Ishikawa (cell line): ENCODE measurements around the gene TRIM33.
A peak's percentile ranks its signal among the peaks of the same experiment; 100 is the strongest.

ENCODE experiments used
- CEBPB ChIP-seq: IDR thresholded peaks from 2 replicates; pipeline ENCODE4 v1.6.1; 2012
- CREB1 ChIP-seq: IDR thresholded peaks from 2 replicates; pipeline ENCODE4 v1.6.1; 2012; ENCODE audit warnings: low read depth
- EGR1 ChIP-seq: IDR thresholded peaks from 2 replicates; pipeline ENCODE4 v1.6.1; 2012
- EP300 ChIP-seq: IDR thresholded peaks from 2 replicates; pipeline ENCODE4 v1.6.1; 2012; ENCODE audit warnings: borderline replicate concordance
- FOXM1 ChIP-seq: IDR thresholded peaks from 2 replicates; pipeline ENCODE4 v1.6.1; 2012; ENCODE audit warnings: low read depth, borderline replicate concordance
- NFIC ChIP-seq: IDR thresholded peaks from 2 replicates; pipeline ENCODE4 v1.6.1; 2012
- RAD21 ChIP-seq: IDR thresholded peaks from 2 replicates; pipeline ENCODE4 v1.6.1; 2012; ENCODE audit warnings: low read depth
- TAF1 ChIP-seq: IDR thresholded peaks from 2 replicates; pipeline ENCODE4 v1.6.1; 2012; ENCODE audit warnings: low read depth, mild to moderate bottlenecking
- TCF12 ChIP-seq: IDR thresholded peaks from 2 replicates; pipeline ENCODE4 v1.6.1; 2012; ENCODE audit warnings: low read depth
- TEAD4 ChIP-seq: IDR thresholded peaks from 2 replicates; pipeline ENCODE4 v1.6.1; 2012
- YY1 ChIP-seq: IDR thresholded peaks from 2 replicates; pipeline ENCODE4 v1.6.1; 2012; ENCODE audit warnings: low read depth
- ZBTB7A ChIP-seq: IDR thresholded peaks from 2 replicates; pipeline ENCODE4 v1.6.1; 2012; ENCODE audit warnings: low read depth
- TF ChIP-seq, protein P1 (sequence below): IDR thresholded peaks from 2 replicates; pipeline ENCODE4 v1.6.1; 2012; ENCODE audit warnings: low read depth, mild to moderate bottlenecking
- TF ChIP-seq, protein P2 (sequence below): IDR thresholded peaks from 2 replicates; pipeline ENCODE4 v1.6.1; 2012
- TF ChIP-seq, protein P3 (sequence below): IDR thresholded peaks from 2 replicates; pipeline ENCODE4 v1.6.1; 2012

Gene TRIM33

DNA sequence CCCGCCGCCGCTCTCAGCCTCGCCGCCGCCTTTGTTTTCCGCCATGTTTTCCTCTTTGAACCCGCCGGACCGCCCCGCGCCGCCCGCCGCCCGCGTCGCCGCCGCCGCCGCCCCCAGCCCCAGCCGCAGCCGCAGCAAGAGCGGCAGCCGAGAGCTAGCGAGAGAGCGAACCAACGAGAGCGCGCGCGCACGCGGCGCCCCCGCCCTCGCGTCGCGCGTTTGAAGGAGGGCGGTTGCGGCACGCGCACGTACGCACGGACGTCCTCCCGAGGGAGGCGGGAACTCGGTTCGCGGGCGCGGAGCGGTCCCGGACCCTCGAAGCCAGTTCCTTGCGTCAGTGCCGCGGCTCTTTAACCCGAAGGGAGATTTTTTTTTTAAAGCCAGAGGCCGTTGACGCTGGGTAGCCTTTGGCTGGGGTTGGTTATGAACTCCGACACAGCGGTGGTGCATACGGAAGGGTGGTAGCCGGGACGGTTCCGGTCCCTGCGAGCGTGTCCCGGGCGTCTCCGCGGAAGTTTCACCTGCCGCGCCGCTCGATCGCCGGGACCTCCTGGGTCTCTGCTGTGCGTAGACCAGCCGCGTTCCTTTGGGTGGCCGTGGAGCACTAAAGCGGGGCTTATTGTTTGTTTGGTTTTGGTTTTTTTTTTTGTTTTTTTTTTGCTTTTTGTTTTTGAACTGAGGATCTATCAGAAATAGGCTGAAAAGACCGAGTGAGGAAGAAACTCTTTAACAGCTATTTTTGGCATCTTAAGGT, at the start of gene TRIM33:
TRIM33 (minus strand) TSS at position 172 of the 754 bp plus-strand sequence; CDS start at position 45, 127 bp downstream.
- TF ChIP-seq FOXM1 (no peak), TAF1 (peak; percentile 90), TEAD4 (peak; percentile 10; the same call in 1 of the 2 replicates), ZBTB7A (peak; percentile 49; the same call in 1 of the 2 replicates), RAD21 (no peak), NFIC (no peak), CREB1 (peak; percentile 44; the same call in 1 of the 2 replicates), EP300 (no peak), CEBPB (no peak), YY1 (peak; percentile 23), EGR1 (peak; percentile 67), TCF12 (peak; percentile 48; the same call in 1 of the 2 replicates)
- TF ChIP-seq, protein P1, sequence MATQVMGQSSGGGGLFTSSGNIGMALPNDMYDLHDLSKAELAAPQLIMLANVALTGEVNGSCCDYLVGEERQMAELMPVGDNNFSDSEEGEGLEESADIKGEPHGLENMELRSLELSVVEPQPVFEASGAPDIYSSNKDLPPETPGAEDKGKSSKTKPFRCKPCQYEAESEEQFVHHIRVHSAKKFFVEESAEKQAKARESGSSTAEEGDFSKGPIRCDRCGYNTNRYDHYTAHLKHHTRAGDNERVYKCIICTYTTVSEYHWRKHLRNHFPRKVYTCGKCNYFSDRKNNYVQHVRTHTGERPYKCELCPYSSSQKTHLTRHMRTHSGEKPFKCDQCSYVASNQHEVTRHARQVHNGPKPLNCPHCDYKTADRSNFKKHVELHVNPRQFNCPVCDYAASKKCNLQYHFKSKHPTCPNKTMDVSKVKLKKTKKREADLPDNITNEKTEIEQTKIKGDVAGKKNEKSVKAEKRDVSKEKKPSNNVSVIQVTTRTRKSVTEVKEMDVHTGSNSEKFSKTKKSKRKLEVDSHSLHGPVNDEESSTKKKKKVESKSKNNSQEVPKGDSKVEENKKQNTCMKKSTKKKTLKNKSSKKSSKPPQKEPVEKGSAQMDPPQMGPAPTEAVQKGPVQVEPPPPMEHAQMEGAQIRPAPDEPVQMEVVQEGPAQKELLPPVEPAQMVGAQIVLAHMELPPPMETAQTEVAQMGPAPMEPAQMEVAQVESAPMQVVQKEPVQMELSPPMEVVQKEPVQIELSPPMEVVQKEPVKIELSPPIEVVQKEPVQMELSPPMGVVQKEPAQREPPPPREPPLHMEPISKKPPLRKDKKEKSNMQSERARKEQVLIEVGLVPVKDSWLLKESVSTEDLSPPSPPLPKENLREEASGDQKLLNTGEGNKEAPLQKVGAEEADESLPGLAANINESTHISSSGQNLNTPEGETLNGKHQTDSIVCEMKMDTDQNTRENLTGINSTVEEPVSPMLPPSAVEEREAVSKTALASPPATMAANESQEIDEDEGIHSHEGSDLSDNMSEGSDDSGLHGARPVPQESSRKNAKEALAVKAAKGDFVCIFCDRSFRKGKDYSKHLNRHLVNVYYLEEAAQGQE = no peak
- TF ChIP-seq, protein P2, sequence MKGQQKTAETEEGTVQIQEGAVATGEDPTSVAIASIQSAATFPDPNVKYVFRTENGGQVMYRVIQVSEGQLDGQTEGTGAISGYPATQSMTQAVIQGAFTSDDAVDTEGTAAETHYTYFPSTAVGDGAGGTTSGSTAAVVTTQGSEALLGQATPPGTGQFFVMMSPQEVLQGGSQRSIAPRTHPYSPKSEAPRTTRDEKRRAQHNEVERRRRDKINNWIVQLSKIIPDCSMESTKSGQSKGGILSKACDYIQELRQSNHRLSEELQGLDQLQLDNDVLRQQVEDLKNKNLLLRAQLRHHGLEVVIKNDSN = no peak; the same call in 1 of the 2 replicates
- TF ChIP-seq, protein P3, sequence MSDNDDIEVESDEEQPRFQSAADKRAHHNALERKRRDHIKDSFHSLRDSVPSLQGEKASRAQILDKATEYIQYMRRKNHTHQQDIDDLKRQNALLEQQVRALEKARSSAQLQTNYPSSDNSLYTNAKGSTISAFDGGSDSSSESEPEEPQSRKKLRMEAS = peak; percentile 96

DNA sequence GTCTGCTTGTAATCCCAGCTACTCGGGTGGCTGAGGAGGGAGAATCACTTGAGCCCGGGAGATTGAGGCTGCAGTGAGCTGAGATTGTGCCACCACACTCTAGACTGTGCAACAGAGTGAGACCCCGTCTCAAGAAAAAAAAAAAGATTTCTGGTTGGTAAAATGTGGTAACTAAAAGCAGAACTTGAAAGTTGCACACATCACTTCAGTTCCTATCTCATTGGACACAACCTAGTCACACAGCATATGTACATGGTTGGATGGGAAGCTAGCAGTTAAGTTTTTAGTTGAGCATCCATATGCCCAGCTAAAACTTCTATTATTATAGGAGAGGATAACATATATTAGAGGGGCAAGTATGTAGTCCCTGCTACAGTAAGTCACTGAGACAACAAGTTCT, 48.4 kb upstream of the TRIM33 start:
- no peak for TF ChIP-seq FOXM1
- no peak for TF ChIP-seq RAD21
- TF ChIP-seq NFIC = no peak
- TF ChIP-seq TEAD4 = no peak
- no peak for TF ChIP-seq YY1
- TF ChIP-seq, protein P2 = no peak
- TF ChIP-seq, protein P3 = no peak
- TF ChIP-seq EGR1 = no peak
- no peak for TF ChIP-seq ZBTB7A
- TF ChIP-seq CREB1 = no peak
- TF ChIP-seq, protein P1 = no peak
- TF ChIP-seq CEBPB = no peak
- no peak for TF ChIP-seq TCF12
- TF ChIP-seq EP300 = no peak
- TF ChIP-seq TAF1 = no peak

DNA sequence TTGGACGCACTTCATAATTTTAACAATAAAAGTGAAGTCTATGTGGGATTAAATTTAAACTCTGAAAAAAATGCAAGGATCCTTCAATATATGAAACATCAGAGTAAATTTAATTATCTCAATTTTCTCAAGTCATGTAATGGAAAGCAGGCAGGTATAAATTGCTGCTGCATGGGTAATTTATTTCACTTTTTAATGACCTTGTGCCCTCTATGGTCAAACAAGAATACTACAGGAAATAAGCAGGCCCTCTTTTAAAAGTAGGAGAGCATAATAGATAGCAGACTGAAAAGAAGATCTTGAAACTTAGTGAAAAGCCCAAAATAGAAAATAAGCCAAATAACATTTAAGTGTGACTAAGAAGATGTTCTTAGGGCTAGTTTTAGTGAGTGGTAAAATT, 47.5 kb upstream of the TRIM33 start:
- TF ChIP-seq RAD21 = peak; percentile 58
- TF ChIP-seq, protein P1 = no peak

DNA sequence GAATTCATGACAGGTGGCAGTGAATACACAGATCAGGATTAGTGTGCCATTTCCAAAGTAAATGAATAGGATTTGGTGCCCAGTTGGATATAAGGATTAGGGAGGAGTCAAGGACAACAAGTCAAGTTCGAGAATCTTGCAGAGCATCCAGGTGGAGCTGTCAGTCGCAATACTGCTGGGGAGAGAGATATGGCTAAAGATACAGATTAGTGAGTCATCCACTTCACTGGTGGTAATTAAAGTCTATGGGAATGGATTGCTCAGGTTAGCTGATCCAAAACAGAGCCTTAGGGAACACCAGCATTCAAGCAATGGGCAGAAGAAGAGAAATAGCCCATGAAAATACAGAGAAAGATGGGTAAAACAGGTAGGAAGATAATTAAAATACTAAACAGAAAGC, 43.6 kb upstream of the TRIM33 start:
- TF ChIP-seq ZBTB7A = no peak
- no peak for TF ChIP-seq FOXM1
- no peak for TF ChIP-seq EGR1
- no peak for TF ChIP-seq RAD21
- no peak for TF ChIP-seq CREB1
- no peak for TF ChIP-seq TEAD4
- no peak for TF ChIP-seq YY1
- no peak for TF ChIP-seq TAF1
- TF ChIP-seq TCF12 = no peak
- no peak for TF ChIP-seq NFIC
- TF ChIP-seq CEBPB = no peak
- TF ChIP-seq, protein P1 = no peak
- TF ChIP-seq, protein P2 = no peak
- TF ChIP-seq, protein P3 = no peak
